HG03521 (cell line): ENCODE data around the gene SRPK1.
A peak's percentile ranks its signal among the peaks of the same experiment; 100 is the strongest.
"Not testable (repeated sequence)": the region's sequence is repeated elsewhere in the genome, so short reads cannot be mapped to it uniquely, and the experiment has no call there.

ENCODE experiments used
- ATAC-seq: cut with Tn5 transposase; IDR thresholded peaks from one replicate; pipeline ENCODE4 v1.9.1; 2021; ENCODE audit warnings: mild to moderate bottlenecking, moderate library complexity; ENCODE audit not compliant: unreplicated experiment

SRPK1 gene

GRCh38 chr6:35920793-35921732, at the start of gene SRPK1:
Gene SRPK1, minus strand, starts transcription at chr6:35921098. Its CDS starts 42 bp downstream, at chr6:35921056.
- ATAC-seq, result peak; percentile 83

- no peak for ATAC-seq
Measured at GRCh38 chr6:35970181-35970580, 49.3 kb upstream of the SRPK1 start.

- ATAC-seq, result no peak
Measured at GRCh38 chr6:35969646-35970045, 48.7 kb upstream of the SRPK1 start.

GRCh38 chr6:35968821-35969220, 47.9 kb upstream of the SRPK1 start:
- ATAC-seq, result no peak

- no peak for ATAC-seq
Measured at GRCh38 chr6:35967076-35967774, 46.3 kb upstream of the SRPK1 start.

GRCh38 chr6:35962779-35963560, 42.1 kb upstream of the SRPK1 start:
- no peak for ATAC-seq

- no peak for ATAC-seq
Measured at GRCh38 chr6:35960187-35960586, 39.3 kb upstream of the SRPK1 start.

- ATAC-seq, result no peak
Measured at GRCh38 chr6:35955970-35956369, 35.1 kb upstream of the SRPK1 start.

- no peak for ATAC-seq
Measured at GRCh38 chr6:35955521-35955920, 34.6 kb upstream of the SRPK1 start.

- ATAC-seq, result no peak
Measured at GRCh38 chr6:35955071-35955470, 34.2 kb upstream of the SRPK1 start.

- no peak for ATAC-seq
Measured at GRCh38 chr6:35954333-35954732, 33.4 kb upstream of the SRPK1 start.

- no peak for ATAC-seq
Measured at GRCh38 chr6:35948725-35949124, 27.8 kb upstream of the SRPK1 start.

GRCh38 chr6:35945650-35946025, 24.7 kb upstream of the SRPK1 start:
- no peak for ATAC-seq

GRCh38 chr6:35943390-35943789, 22.5 kb upstream of the SRPK1 start:
- no peak for ATAC-seq

- no peak for ATAC-seq
Measured at GRCh38 chr6:35942355-35942754, 21.5 kb upstream of the SRPK1 start.

GRCh38 chr6:35941170-35941569, 20.3 kb upstream of the SRPK1 start:
- ATAC-seq, result not testable (repeated sequence)

- ATAC-seq, result not testable (repeated sequence)
Measured at GRCh38 chr6:35940014-35940413, 19.1 kb upstream of the SRPK1 start.

GRCh38 chr6:35939259-35939658, 18.4 kb upstream of the SRPK1 start:
- ATAC-seq, result not testable (repeated sequence)

- no peak for ATAC-seq
Measured at GRCh38 chr6:35936681-35937359, 15.9 kb upstream of the SRPK1 start.

- no peak for ATAC-seq
Measured at GRCh38 chr6:35935469-35935868, 14.6 kb upstream of the SRPK1 start.

GRCh38 chr6:35933844-35934243, 12.9 kb upstream of the SRPK1 start:
- no peak for ATAC-seq
